IPS-NIHi7 (cell line): ENCODE data around the gene MTARC2.
"Not testable (repeated sequence)": the region's sequence is repeated elsewhere in the genome, so short reads cannot be mapped to it uniquely, and the experiment has no call there.

ENCODE experiments used
- DNase-seq: peaks from one replicate; pipeline ENCODE4 v3.0.0; 2012; ENCODE audit warnings: mixed read lengths; ENCODE audit errors: extremely low spot score

The MTARC2 gene

GRCh38 chr1:220732137-220732536 lies 16.0 kb upstream of the MTARC2 start:
- no peak for DNase-seq

- DNase-seq, result no peak
Observed at GRCh38 chr1:220732621-220733020, 15.5 kb upstream of the MTARC2 start.

GRCh38 chr1:220733086-220733601 lies 15.0 kb upstream of the MTARC2 start:
- DNase-seq, result peak; percentile 91

- no peak for DNase-seq
Observed at GRCh38 chr1:220734571-220735326, 13.4 kb upstream of the MTARC2 start.

GRCh38 chr1:220736283-220736682 lies 11.8 kb upstream of the MTARC2 start:
- not testable (repeated sequence) for DNase-seq

GRCh38 chr1:220741349-220741748 lies 6.8 kb upstream of the MTARC2 start:
- DNase-seq, result no peak

- no peak for DNase-seq
Observed at GRCh38 chr1:220741825-220742224, 6.3 kb upstream of the MTARC2 start.

- no peak for DNase-seq
Observed at GRCh38 chr1:220742520-220742919, 5.6 kb upstream of the MTARC2 start.

- DNase-seq, result no peak
Observed at GRCh38 chr1:220746851-220747250, 1.3 kb upstream of the MTARC2 start.

- peak; percentile 28 for DNase-seq
Observed at GRCh38 chr1:220747437-220748088, 559 bp upstream of the MTARC2 start.

- DNase-seq, result no peak
Observed at GRCh38 chr1:220748936-220749335, 814 bp downstream of the MTARC2 start.

- no peak for DNase-seq
Observed at GRCh38 chr1:220750131-220750515, 2.0 kb downstream of the MTARC2 start.

GRCh38 chr1:220751111-220751510 lies 3.0 kb downstream of the MTARC2 start:
- DNase-seq, result no peak

GRCh38 chr1:220754212-220754917 lies 6.2 kb downstream of the MTARC2 start:
- DNase-seq, result no peak

- no peak for DNase-seq
Observed at GRCh38 chr1:220754918-220755295, 6.8 kb downstream of the MTARC2 start.

- no peak for DNase-seq
Observed at GRCh38 chr1:220755309-220755708, 7.2 kb downstream of the MTARC2 start.

- DNase-seq, result no peak
Observed at GRCh38 chr1:220757441-220757840, 9.3 kb downstream of the MTARC2 start.

GRCh38 chr1:220759147-220759546 lies 11.0 kb downstream of the MTARC2 start:
- DNase-seq, result no peak

GRCh38 chr1:220761688-220762427 lies 13.7 kb downstream of the MTARC2 start:
- DNase-seq, result no peak

- no peak for DNase-seq
Observed at GRCh38 chr1:220764757-220765156, 16.6 kb downstream of the MTARC2 start.

- DNase-seq, result no peak
Observed at GRCh38 chr1:220767312-220768125, 19.4 kb downstream of the MTARC2 start.
